ENCODE results near the gene IGSF9.

Gene IGSF9

DNA sequence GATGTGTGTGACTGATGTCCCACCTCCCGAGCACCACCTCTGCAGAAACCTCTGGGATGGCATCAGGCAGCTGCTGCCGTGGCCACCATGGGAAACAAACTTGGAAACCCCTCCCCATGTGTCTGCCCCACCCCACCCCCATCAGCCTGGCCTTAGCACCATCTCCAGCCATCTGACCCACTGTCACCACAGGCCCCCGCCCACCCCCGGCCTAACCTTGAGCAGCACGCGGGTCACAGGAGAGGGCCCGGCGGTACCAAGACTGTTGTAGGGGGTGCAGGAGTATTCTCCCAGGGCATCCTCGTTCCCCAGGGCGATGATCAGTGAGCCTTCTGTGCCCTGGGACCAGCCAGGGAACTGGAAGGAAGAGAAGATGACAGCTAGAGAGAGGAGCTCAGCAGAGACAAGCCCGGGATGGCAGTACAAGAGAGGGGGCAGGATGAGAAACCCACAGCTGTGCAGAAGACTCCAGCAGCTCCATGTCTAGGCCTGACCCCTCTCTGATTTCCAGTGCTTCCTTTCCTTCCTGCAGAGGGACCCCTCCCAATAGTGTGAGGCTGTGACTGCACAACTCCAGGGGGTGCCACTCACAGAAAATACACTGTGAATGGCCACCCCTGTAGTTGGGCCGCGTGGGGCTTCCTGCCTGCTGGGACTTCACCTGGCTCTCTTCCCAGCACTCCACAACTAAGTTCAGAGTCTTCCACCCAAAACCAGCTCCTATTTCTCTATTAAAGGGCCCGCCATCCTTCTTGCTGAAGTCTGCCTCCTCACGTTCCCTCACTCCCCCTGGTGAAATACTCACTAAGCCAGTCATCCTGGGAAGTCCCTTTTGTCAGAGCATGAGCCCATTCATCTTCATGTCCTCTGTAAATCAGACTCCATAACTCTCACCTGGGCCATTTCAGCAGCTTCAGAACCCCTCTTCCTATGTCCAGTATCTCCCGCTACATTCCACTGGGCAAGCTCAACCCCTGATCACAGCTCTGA lies 12.8 kb downstream of the IGSF9 start:
- DNase-seq = no peak

DNA sequence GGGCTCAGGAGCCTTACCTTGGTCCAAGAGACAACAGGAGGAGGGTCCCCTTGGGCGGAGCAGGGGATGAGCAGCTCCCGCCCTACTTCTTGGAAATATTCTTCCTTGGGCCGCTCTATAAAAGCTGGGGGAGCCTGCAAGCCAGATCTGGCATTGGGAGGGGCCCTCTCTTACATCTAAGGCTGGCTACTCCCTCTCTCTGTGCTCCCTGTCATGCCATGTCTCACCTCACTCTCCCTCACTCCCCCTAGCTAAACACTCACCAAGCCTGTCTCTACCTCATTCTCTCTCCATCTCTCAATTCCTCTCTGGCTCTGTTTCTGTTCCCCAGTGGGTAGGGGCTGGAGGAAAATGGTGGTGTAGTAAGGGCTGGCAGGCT lies 13.6 kb downstream of the IGSF9 start:
- no peak for DNase-seq

DNA sequence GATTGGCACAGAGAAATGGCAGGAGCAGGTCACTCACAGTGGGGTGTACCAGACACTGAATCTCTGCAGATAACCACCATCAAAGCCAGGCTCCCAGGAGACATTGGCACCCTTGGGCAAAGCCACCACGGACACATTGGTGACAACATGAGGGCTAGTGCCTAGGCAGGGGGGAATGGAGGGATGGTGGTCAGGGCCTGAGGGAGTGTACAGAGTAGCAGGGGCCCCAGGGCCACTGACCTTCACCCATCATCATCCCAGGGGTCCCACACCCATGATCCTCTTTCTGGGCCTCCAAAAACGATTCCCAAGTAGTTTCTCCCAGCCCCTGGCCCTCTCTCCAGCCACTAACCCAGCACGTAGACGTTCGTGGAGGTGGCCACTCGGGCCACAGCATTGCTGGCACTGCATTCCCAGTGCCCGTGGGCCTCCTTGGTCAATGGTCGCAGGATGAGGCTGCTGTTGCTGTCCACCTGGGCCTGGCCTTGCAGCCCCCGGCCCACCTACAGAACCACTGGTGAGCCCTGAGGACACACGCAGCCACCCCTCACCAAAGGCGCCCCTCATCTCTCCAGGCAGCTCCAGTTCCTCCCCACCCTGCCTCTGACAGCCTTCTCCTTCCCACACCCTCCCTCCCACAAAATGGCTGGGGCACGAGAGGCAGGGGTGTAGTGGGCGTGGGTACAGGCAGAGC lies 14.2 kb downstream of the IGSF9 start:
- no peak for DNase-seq

DNA sequence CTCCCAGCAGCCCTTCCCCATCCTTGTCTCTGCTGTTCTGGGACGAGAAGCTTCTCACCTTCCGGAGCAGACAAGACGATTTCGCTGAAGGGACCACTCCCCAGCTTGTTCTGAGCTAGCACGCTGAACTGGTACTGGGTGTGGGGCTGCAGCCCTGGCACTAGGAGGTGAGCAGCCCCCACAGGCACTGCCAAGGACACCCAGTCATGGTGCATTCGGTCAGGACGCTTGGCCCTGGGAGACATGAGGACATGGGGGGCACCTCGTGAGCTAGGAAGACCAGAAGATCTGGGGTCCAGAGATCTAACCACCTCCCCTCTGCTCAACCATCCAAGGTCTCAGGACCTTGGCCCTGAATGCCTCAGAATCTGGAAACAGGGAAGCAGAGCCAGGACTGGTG lies 14.8 kb downstream of the IGSF9 start:
- DNase-seq = no peak

DNA sequence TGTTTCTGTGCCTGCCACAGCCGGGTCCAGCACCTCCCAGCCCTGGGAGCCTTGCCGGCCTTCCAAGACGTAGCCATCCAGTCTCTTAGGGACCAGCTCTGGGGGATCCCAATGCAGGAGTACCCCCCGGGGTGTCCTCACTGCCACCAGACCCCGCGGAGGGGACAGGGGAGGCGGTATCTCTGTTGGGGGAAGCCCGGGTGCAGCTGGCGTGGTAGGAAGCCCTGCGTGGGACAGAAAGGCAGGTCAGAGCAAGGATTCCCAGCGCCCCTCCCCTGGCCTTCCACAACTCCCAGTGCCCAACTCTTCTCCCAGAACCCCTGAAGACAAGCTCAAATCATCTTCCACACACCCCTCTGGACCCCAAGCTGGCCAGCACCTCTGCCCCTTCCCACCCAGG lies 15.2 kb downstream of the IGSF9 start:
- DNase-seq = no peak

DNA sequence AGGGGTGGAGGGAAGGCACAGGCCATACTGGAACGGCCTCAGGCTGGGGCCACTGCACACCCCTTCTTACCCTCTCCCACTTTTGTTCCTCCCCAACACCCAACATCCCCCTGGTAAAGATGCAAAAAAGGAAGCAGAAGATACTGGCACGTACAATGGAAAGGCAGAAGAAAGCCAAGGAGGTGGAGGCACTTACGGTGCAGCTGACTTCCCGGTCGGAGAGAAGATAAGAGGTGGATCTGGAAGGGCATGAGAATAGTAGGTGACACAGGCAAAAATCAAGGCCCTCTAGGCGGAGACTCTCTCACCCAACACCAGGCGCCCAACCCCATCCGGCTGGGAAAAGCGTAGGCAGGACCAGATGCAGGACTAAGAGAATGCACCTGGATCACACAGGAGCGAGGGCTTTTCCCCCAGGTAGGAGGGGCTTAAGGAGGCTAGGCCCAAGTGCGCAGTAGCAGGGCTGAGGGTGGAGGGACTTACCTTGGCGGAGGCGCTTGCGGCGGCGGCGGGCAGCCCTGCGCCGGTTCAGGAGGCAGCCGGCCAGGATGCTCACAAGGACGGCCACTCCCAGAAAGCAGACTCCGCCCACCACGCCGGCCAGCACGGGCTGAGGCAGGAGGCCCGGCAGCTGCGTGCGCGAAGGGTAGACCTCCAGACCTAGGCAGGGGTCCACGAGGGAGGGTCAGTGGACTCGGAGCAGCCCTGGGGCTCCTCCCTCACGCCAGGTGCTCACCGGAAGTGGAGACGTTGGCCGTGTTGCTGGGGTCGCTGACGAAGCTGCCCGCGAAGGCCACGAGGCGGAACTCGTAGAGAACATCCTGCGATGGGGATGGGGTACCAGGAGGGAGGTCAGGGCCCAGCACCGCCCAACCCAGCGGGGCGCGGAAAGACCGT lies 16.0 kb downstream of the IGSF9 start:
- no peak for DNase-seq

DNA sequence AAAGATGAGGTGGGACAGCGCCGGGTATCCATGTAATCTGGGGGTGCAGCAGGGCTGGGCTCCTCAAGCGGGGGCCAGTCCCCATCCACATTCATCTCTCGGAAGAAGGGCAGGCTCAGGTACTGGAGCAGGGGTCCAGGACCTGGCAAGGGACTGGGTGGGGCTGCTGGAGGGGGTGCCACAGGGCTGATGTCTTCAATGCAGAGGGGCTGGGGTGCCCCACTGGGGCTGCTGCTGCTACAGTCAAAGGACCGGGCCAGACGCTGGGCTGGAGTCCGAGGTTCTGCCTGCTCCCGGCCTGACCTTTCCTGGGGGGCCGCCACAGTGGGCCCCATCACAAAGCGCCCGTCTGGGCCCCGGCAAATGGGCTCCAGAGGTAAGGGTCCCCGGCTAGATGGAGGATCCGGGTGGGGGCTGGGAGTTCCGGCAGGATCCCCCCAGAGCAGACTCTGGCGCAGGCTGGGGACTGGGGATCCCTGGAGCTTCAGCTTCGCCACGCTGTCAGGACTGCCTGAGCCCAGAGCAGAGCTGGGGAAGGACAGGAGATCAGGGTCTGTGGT lies 16.8 kb downstream of the IGSF9 start:
- DNase-seq = no peak

DNA sequence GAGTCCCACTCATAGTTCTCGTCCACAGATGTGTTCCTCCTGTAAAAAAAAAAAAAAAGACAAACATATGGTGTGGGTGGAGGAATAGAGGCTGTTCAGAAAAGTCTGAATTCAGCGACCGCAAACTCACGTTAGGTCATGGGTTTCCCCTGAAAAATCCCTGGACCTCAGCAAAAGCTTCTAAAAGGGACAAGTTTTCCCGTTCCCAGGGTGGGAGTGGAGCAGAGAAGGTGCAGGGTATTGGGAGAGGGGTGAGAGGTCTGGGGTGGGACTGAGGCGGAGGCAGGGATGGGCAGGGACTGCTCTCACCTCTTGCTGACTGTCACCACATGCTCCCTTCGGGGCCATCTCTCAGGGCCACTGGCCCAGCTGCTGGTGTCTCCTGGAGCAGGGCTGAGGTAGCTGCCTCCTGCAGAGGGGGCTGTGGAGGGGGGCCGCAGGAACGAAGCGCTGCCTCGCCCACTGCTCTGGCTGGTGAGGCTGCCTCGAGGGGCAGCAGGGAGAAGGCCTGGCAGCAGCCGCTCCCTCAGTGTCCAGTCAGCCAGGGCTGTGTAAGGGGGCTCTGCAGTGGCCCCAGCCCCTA lies 17.5 kb downstream of the IGSF9 start:
- DNase-seq = no peak

DNA sequence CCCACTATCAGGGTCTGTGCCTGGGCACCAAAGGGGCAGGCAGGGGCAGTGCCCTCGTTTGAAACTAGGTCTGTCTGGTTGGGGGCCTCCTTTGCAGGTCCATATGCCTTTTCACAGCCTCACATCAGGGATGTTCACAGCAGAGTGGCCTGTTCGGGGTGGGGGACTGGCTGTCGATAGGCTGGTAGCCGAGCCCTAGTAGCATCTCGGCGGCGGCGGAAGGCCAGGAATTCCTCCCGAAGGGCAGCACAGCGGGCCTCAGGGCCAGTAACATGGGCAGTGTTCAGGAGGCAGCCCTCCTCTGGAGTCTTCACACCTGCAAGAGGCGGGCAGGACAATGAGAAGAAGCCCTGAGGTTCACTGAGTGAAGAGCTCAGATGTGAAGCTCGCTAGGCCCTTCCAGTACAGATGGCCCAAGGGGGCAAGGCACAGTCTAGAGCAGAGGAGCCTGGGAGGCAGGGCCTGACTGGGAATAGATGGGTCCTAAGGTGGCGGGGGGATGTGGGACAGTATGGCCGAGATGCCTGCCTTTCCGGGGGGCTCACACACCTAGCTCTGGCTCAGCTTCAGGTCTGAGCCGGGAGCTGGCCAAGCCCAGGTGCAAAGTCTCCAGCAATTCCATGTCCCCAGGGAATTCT lies 18.1 kb downstream of the IGSF9 start:
- no peak for DNase-seq

DNA sequence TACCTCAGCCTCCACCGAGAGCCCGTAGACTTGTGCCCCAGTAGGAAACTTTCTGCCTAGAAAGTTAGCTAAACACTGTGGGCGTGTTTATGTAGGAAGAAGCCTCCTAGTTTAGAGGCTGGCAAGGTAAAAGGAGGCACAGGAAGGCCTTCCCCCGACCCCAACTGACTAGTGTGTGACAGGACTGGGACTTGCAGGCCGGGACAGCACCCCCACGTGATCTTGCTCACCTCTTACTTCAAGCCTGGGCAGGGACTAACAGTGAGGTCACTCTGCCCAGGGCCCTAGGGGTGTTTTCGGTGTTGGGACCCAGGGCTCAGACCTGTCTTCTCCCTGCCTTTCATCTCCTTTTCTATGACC lies 19.7 kb downstream of the IGSF9 start:
- no peak for DNase-seq

DNA sequence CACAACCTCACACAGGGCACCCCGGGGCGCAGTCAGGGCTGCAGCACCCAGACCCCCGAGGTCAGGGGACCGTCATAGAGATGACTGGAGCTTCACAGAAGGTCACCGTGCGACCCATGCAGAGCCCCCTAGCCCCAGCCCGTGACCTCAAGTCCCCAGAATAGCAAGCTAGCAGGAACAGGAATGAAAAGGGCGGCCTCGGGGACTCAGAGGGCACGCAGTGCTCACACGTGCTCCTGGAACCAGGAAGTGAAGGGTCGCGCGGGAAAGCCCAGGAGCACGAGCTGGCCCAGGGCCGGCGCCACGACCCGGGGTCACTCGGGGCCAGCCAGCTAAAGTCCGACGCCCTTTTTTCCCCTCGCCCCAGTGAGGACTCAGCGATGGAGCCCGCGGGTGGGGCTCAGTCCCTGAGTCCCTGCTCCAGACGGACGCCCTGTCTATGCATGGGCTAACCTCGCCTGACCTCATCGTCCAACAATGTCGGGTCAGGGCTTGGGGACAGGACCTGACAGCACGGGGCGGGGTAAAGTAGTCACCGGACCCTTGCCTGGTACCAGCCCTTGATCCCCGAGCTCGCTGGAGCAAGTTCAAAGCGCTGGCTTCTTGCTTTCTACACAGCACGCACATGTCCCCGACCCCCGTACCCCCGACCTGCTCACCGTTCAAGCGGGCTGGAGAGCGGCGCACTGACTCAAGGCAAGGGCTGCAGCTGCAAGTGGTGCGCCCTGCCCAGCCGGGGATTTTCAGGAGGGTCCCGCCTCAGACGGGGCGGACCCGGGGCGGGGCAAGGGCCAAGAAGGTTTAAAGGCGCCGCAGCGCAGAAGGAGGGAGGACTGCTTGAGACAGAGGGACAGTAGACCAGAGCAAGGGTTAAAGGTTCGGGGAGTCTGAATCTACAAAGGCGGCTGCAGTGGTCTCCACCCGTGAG lies 20.4 kb downstream of the IGSF9 start, which contains the start of gene TAGLN2:
Gene TAGLN2 (minus strand): TSS at position 717 of the 928 bp plus-strand sequence. CDS start 4,998 bp downstream, outside the sequence.
- peak; percentile 85 for DNase-seq

DNA sequence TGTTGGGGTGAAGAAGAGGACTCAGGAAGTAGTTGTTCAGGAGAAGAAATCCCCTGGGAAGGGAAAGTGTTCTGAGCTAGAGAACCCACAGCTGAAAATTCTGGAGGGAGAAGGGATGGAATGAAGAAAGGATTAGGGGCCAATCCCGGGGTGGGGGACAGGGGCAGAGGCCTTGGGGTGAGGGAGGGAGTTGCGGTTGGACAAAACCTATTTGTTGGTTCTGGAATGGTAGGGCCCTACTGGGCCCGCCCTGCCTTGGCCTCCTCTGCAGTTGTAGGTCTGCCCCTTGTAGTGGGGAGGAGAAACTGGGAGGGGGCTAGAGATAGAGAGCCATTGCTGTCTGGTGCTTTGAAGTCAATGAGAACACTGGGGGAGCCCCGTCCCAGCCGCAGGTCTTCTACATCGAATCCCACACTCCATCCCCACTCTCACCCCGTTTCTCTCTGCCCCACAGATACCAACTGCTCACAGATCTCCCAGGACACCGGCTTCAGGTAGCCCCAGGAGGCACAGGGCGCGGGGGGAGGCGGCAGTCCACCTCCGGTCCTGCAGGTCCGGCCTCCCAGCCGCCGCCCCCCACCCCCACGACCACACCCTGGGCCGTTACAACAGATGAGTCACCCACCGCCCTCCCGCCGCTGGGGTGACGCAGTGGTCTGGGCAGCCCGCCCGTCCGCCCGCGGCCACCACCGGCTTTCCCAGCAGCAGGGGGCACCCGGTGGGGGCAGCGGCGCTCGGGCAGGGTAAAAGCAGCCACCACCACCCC lies 21.2 kb downstream of the IGSF9 start:
- DNase-seq = no peak

DNA sequence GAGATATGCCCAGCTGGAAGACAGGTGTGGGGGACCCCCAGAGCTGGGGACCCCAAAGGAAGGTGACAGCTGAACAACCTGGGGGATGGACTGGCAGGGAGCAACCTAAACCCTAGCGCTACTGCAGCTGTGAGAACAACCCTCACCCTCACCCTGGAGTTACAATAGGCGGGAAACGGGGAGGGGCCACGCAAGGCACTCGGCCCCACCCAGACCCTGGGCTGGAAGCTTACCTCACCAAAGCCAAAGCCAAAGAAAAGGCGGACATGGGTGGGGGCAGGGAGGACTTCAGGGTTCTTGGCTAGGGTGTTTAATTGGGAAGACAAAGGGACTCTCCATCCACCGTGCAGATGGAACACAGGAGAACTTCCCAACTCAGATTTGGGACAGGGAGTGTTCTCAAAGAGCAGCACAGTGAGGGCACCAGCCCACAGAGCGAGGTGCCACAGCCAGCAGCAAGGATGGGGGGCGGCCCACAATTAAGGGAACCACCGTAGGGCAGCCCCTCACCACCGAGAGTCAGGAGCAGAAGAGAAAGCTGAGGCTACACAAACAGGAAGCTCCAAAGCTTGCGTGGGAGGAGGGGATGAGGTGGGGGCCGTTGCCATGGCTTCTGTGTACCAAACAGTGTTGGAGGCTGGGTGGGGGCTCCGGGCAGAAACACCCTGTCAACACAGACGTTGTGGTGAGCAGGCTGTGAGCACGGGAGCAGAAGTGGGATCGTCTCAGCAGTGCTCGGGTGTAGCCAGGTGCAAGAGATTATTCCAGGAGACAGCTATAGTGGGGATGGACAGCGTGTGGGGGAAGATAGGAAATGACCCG lies 22.0 kb downstream of the IGSF9 start:
- peak; percentile 80 for DNase-seq

DNA sequence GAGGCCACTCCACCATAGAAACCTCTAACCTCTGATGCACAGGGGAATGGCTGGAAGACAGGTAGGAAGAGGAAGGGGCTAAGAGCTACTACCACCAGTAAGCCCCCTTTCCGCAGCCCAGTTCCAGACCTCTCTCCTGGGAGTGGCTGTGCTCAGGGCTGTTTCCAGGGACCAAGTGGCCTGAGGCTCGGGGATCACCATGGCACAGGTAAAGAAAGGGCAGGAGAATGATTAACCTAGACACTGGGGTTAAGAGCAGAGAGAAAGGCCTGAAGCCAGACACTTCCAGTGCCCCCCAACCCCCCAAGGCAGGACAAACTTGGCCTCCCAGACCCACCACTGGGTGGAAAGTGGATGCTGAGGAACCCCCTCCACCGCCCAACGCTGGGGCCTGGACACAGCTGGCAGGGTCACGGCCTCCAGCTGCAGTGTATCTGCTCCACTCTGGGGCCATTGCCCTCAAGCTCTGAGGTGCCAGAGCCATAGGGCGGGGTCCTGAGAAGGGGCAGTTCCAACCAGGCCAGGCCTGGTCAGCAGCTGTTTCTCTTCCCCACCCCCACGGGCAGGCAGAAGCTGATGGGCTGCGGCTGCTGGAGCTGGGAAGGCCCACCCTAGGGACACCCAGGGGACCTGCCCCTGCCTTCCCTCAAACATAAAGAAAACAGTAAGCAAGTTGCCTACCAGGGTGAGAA lies 22.8 kb downstream of the IGSF9 start:
- DNase-seq = peak; percentile 78

DNA sequence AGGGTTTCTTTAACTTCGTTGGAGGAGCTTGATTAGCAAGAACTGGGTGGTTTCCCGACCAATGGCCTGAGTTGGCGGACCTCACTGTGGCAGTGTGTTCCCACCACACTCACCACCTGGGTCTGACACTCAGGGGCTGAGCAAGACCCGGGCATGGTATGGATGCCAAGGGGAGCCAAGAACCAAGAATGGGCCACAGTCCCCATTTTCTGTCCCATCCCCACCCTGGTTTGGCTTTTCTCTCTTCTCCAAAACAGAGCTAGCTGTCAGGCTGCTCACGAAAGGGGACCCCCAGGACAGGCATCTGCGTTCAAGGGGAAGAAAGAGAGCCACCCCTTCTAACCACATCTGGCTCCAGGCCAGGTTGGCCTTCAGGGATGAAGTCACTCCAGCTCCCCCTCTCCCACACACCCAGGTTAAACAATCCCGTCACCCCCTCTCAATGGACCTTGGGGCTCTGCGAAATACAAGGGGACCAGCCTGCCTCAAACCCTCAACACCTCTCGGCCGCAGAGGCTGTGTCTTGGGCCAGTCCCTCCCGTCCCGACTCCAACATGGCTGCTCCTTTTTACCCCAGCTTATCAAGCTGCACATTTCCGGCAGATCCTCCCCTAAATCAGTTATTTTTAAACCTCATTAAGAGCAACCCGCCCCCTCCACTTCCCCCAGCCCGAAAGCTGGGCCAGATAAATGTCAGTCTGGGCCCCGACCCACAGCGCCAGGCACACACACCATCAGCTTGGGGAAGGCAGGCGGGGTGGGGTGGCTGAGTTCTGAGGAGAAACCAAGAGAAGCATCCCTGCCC lies 23.5 kb downstream of the IGSF9 start:
- no peak for DNase-seq

DNA sequence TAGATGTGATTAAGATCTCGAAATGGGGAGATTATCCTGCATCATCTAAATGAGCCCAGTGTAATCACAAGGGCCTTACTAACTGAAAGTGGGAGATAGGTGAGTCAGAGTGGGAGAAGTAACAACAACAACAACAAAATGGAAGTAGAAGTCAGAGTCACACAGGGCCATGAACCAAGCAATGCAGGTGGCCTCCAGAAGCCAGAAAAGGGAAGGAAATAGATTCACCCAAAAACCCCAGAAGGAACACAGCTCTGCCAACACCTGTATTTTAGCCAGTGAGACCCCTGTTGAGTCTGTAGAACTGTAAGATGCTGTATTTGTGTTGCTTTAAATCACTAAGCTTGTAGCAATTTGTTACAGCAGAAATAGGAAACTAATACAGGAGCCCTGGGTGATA lies 24.2 kb downstream of the IGSF9 start:
- no peak for DNase-seq

DNA sequence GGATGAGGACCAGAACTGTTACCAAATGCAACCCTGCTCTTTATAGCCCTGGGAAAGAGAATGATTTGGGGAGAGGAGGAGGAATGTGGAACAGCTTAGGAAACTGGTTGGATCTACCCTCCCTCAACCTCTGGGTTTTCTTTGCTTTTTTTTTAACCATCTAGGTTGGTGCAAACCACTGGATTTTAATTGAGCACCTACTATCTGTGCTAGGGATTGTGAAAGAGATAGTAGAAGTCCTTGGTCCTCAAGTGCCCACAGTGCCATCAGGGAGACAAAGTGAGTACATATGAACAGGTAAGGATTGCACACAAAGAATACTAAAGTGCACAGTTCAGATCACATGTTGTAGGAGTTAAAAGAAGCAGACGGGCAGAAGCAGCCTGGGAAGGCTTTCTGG lies 24.8 kb downstream of the IGSF9 start:
- no peak for DNase-seq
